NK-92 treated with Interleukin-12 subunit alpha and Interleukin-12 subunit beta, amount 100 ng/mL, for 24 hours (cell line): ENCODE data around the gene KRTAP20-2.

ENCODE experiments used
- DNase-seq: peaks from one replicate; lab custom pipeline; 2025; lab: John Stamatoyannopoulos, UW

KRTAP20-2 gene

DNA sequence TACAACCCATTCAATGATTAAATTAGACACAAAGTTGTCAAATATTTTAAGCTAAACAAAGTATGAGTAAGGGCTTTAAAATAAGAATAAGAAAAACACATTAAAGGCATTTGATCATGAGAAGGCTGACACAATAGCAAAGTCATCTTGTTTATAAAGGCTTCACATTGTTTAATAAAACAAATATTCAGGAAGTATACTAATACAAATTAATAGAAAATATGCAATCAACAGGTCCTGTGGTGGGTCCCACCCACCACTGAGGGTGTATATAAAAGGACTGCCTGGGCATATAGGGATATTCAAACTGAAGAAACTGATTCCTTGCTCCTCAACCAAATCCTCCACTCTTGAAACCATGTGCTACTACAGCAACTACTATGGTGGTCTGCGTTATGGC lies at the start of gene KRTAP20-2:
Gene KRTAP20-2 (plus strand): TSS at position 301 of the 400 bp plus-strand sequence. CDS start 58 bp downstream, at position 359.
- no peak for DNase-seq

DNA sequence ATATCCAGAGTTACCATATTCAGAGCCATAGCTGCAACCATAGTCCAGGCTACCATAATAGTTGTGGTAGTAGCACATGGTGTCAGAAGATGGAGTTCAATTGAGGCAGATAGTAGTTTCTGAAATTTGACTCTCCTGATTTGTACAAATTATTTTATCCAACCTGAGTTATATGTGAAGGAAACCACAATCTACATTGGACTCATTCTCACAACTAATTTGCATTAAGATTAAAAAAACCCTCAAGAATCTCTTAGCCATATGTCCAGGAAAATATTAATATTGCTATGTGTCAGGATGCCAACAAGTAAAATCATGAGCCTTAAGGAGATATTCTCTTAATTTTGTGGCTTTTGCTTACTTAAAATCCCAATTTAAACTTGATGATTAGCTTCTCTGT lies 44.7 kb upstream of the KRTAP20-2 start, which contains the start of gene KRTAP22-2:
Gene KRTAP22-2 (minus strand): TSS at position 101 of the 400 bp plus-strand sequence.
- no peak for DNase-seq

DNA sequence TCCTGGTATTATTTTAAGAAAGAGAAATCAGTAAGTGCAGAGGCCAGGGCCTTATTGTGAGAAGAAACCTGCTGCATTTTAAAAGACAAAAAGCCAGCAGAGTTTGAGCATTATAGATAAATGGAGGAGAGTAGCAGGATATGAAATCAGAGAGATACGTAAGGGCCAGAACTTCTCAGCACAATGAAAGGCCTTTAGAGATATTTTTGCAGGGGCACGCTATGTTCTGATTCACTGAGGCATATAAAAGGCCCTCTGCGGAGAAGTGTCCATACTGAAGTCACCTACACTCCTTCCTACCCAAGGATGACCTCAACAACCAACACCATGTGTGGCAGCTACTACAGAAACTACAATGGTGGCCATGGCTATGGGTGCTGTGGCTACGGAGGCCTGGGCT lies 42.9 kb upstream of the KRTAP20-2 start, which contains the start of gene KRTAP6-3:
Gene KRTAP6-3 (plus strand): TSS at position 301 of the 400 bp plus-strand sequence. CDS start 6 bp downstream, at position 307.
- no peak for DNase-seq

DNA sequence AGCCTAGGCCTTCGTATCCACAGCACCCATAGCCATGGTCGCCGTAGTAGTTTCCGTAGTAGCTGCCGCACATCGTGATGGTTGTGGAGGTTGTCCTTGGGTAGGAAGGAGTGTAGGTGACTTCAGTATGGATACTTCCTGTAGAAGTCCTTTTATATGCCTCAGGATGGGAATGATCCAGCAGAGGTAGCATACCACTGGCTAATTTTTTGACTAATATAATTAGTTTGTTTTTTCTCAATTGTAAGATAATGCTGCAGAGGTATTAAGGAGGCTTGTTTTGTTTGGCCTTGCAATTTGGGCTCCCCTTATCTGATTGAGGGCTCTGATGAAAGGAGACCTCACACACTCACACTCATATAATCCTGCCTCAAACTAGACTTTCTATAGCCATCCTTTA lies 36.2 kb upstream of the KRTAP20-2 start, which contains the start of gene KRTAP6-2:
Gene KRTAP6-2 (minus strand): TSS at position 101 of the 400 bp plus-strand sequence. CDS start 28 bp downstream, at position 73.
- DNase-seq: no peak

DNA sequence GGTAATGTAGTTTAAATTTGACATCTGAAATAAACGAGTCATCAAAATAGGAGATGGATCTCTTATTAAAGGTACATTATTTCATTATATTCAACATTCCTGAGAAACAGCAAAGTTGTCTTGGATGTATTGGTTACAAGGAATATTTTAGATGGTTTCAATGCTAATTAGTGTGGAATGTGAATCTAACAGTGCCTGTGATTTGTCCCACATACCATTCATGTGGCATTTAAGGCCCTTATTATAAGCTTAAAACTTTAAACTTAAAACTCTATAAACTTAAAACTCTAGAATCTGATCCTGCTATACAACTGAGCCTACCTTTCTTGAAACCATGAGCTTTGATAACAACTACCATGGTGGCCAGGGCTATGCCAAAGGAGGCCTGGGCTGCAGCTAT lies 34.2 kb upstream of the KRTAP20-2 start, which contains the start of gene KRTAP22-1:
Gene KRTAP22-1 (plus strand): TSS at position 301 of the 400 bp plus-strand sequence.
- no peak for DNase-seq

DNA sequence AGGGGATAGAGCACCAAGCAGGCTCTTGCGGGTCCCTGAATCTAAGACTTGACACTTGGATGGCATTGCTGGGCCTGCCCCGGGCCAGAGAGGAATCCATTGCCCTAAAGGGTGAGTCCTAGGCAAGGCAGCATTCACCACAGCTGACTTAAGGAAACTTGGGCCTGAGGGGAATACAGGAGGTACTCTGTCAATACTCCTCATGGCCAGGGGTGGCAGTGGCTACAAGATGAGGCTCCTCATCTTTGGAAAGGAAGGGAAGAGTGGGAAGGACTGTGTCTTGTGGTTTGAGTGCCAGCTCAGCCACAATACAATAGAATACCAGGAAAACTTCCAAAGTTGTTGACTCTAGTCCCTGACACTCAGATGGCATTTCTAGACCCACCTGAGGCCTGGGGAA lies 29.0 kb upstream of the KRTAP20-2 start:
- DNase-seq: no peak

DNA sequence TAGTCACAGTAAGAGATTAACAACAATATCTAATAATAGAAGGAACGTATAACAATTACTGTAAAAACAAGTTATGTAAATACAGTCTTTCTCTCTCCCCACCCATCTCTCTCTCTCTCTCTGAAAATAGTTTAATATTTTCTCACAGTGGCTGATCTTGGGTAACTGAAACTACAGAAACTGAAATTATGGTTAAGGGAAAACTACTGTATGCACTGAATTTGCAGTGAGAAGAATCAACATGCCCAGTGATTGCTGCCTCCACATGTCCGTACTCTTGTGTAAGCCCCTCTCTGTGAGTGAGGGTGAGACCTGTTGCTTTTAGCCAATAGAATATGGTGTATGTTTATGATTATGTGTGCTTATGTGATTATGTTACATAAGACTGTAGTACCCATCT lies 22.9 kb upstream of the KRTAP20-2 start:
- no peak for DNase-seq

DNA sequence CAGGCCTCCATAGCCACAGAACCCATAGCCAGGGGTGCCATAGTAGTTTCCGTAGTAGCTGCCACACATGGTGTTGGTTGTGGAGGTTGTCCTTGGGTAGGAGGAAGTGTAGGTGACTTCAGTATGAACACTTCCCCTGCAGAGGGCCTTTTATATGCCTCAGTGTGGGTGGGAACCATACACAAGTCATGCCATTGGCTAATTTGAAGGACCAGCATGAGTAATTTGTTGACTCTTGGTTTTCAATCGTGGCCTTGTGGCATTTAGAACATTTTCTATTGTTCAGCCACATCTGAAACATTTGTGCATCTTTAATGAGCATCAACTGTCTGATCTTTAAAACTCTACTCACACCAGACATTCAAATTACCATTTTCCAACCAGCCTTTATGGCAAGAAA lies 21.2 kb upstream of the KRTAP20-2 start, which contains the start of gene KRTAP6-1:
Gene KRTAP6-1 (minus strand): TSS at position 95 of the 400 bp plus-strand sequence. CDS start 26 bp downstream, at position 69.
- no peak for DNase-seq

DNA sequence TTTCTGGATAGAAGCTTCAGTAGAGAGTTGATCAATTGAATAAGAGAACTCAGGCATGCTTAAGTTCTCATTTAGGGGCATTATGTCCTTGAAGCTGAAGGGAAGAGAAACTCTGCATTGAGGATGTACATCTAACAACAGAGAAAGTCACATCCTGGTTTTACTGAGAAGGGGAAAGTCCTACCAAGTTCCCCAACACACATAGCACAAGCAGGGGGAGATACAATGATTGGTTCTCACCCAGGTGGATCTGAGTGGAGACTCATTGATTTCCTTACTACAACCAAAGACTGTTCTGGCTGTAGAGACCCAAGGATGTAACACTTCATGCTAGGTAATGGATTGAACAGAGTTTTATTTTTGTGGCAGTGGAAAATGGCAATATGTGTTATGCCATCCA lies 19.8 kb upstream of the KRTAP20-2 start:
- DNase-seq: no peak

DNA sequence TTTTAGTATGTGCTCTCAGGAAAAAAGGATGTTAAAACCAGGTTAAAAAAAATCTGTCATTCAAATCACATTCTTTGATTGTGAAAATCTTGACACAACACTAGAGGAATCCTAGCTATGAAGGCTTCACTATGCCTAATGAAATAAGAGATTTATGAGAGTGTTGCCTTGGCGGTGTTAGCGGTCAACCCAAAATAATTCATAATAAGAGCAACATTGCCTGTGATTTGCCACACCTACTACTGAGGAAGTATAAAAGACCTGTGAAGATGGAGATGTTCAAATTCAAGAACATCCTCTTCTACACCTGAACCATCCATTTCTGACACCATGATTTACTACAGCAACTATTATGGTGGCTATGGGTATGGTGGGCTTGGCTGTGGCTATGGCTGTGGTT lies 18.9 kb upstream of the KRTAP20-2 start, which contains the start of gene KRTAP20-1:
Gene KRTAP20-1 (plus strand): TSS at position 301 of the 400 bp plus-strand sequence. CDS start 30 bp downstream, at position 331.
- DNase-seq: no peak

DNA sequence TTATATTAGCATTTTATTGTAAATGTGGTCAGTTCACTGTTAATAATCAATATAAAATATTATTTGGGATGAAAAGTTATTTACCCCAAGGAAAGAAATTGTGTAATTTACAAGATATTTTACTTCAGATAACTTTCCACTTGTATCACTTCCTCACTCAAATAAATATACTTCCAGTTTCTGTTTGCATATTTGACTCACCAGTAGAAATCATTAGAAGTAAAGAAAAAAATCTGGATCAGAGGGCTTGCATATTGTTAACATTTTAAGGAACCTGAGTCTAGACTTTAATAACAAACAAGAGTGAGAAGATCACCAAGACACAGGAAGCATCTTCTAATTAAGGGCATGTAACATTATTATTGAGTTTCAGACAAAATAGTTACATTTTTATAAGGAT lies 14.9 kb upstream of the KRTAP20-2 start:
- no peak for DNase-seq

DNA sequence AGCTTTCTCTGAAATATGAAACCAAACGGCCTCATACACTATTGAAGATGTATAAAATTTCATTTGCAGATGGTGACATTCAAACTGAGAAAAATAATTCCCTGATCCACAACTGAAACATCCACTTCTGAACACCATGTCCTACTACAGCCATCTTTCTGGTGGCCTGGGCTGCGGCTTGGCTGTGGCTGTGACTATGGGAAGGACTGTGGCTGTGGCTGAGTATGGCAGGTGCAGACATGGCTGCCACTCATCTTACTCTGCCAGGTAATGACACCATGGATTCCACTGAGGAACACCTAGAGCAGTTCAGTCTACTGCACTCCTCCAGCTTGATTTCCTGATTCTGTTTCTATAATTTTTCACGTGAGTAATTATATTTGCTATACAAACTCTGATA lies 14.5 kb upstream of the KRTAP20-2 start, which contains the start of gene KRTAP20-4:
Gene KRTAP20-4 (plus strand): TSS at position 106 of the 400 bp plus-strand sequence.
- DNase-seq: no peak

DNA sequence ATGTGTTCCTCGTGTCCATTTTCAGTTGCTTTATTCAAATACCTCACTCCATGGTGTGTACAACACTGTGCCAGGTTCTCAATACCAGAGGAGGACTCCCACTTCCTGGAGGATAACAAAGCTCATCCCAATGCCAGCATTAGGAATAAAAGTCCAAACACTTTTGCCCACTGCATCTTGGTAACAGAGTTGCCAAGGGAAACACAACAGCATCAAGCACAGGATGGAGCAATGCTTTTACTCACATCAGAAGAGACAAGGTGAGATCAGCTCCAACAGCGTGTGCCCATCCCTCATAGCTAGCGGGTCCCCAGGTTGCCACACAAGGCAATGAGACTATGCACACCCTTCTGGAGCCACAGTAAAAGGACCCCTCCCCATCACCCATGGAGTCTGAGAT lies 11.6 kb upstream of the KRTAP20-2 start:
- no peak for DNase-seq

DNA sequence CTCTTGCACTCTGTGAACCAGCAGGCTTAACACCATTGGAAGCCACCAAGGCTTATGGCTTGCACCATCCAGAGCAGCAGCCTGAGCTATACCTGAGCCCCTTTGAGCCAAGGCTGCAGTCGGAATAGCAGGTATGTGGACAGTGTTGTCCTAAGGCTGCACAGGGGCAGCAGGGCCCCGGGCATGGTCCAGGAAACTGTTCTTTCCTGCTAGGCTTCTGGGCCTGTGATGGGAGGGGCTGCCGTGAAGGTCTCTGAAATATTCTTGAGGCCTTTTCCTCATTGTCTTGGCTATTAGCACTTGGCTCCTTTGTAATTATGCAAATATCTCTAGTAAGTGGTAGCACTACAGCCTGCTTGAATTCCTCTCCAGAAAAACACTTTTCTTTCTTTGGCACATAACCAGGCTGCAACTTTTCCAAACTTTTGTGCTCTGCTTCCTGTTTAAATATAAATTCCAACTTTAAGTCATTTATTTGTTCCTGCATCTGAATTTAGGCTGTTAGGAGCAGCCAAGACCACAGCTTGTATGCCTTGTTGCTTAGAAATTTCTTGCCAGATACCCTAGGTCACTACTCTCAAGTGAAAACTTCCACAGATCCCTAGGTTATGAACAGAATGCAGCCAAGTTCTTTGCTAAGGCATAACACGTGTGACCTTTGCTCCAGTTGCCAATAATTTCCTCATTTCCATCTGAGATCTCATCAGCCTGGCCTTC lies 9.4 kb upstream of the KRTAP20-2 start:
- no peak for DNase-seq

DNA sequence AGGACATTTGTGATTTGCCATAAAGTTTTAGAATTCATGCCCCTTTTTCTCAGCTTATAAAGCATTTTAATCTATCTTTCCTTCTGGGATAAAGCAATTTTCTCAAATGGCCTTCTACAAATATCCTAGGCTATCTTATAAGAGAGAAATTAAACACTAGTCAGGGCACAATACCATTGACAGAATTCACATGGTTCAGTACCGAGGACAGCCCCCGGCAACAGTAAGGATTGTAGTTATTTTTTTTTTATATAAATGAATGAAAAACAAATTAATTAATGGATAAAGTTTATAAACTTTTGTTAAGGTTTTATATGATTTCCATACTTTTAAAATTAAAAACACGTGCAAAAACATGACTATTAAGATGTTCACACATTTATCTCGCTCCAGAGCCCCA lies 6.9 kb upstream of the KRTAP20-2 start:
- no peak for DNase-seq

DNA sequence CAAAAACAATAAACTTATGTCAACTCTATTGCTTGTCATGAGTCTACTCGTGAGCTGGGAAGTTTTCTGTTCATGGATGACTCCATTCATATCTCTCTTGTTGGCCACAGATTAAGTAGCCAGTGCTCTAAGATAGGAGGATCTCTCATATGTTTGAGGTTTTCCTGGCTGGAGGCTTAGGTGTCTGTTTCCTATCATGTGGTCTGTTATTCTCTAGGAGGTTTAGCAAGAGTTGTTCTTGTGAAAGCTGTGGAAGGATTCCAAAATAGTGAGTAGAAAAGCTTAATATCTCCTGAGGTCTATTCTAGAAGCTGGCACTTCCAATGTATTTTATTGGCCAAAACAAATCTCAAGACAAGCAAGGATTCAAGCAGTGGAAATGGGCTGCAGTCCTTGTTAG lies 5.8 kb upstream of the KRTAP20-2 start:
- no peak for DNase-seq

DNA sequence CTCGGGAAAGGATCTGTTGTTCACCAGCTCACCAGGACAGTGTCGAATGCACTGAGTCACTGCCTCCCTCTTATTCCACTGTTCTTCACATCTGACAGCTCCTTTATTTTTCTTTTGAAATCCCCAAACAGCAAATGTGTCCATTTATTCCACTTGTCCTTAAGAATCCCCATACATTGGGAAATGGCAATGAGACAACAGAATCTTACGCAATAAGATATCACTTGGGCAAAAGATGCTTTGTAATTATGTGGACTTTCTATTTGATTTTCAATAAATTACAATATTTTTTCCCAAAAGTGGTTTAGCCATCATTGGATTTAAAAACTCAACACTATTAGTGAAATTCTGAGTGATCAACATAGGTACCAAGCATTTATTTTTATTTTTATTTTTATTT lies 3.7 kb downstream of the KRTAP20-2 start:
- DNase-seq: no peak

DNA sequence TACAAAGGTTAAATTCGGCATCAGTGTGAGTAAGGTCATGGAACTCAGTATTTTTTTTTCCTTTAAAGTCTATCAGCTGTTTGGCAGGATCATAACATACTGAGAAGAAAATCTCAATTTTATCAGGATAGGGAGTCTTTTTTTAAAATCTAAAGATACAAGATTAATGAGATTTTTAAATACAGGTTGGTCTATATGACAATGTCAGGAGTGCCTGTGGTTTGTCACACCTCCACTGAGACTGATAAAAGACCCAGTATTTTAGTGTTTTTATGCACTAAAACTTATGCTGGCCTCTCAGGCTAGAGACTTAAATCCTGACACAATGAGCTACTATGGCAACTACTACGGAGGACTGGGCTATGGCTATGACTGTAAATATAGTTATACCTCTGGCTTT lies 7.6 kb downstream of the KRTAP20-2 start, which contains the start of gene KRTAP20-3:
Gene KRTAP20-3 (plus strand): TSS at position 301 of the 400 bp plus-strand sequence.
- DNase-seq: no peak

DNA sequence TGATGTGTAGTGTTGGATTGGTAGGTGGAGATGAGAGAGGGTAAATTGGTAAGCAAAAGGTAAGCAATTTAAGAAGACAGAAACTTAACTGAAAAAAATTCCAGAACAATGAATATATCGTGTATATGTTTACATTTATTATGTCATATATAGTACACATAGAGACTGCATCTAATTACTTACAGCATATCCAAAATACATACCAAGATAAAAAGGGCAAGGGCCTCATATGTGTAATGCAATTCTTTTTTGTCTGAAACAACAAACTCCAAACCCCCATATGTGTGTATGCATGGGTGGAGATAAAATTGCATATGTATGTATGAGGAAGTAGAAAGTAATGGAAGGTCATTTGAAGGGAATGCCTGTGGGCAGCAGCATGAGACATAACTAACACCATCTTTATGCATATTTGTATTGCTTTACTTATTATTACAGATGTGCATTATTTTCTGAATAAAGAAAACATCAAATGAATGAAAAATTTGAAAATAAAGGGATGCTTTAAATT lies 12.0 kb downstream of the KRTAP20-2 start:
- no peak for DNase-seq

DNA sequence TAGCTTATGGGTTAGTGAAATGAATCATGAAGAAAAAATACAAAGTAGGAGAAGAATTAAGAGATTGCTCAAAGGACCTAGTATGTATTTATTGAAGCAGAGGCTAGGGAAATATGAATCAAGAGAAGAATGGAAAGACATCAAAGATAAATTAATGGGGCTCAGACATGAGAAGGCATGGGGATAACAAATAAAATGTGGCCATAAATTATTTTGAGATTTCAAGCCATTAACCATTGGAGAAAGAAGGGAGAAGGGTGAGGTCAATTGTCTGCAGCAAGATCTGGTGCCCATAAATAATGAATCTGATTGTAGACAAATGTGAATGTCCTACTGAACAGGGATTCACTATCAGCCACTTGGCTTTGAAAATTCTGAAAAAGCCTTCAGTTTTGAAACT lies 17.9 kb downstream of the KRTAP20-2 start:
- DNase-seq: no peak

DNA sequence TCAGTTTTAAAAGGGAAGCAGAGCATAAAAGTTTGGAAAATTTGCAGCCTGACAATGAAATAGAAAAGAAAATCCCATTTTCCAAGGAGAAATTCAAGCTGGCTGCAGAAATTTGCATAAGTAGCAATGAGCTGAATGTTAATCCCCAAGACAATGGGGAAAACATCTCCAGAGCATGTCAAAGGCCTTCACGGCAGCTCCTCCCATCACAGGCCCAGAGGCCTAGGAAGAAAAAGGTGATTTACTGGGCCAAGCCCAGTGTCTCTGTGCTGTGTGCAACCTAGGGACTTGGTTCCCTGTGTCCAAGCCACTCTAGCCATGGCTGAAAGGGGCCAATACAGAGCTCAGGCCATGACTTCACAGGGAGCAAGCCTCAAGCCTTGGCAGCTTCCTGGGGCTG lies 33.8 kb downstream of the KRTAP20-2 start:
- no peak for DNase-seq

DNA sequence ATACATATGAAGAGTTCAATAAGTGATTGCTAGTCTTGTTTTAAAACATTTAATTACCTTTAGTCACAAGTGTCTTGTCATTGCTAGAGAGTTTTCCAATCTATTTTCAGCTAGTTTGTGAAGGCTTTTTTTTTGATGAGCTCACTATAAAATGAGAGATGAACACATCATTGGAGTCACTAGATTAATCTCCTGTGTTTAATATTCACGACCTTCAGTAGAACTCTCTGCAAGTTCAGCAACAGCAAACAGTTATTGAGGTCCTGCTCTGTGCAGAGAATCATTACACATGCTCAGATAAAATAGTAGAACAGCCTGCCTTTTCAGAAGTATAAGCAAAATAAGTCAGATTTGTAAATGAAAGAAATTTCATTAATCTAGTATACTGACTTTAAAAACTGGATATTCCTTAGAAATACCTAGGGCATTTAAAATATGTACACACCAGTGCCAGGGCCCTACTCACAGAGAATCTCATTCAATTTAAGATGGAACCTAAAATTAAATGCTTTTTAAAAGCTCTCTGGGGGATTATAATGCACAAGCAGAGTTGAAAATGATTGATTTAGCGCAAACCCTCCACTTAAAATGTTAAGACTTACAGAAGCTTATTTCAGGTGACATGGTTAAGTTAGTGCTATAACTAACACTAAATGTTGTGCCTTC lies 38.1 kb downstream of the KRTAP20-2 start:
- DNase-seq: no peak
